WTC11 (cell line): ENCODE measurements around the gene OXNAD1.

ENCODE experiments used
- AFF4 ChIP-seq: sonication (generic); formaldehyde crosslinking; IDR thresholded peaks from 2 replicates; pipeline ENCODE4 v1.8.1; 2023; ENCODE audit warnings: mild to moderate bottlenecking, missing genetic modification reagents, borderline replicate concordance
- ELF4 ChIP-seq: sonication (generic); formaldehyde crosslinking; IDR thresholded peaks from 2 replicates; pipeline ENCODE4 v1.8.1; 2022; ENCODE audit warnings: low read depth, mild to moderate bottlenecking, moderate library complexity, missing genetic modification reagents
- ESRRA ChIP-seq: sonication (generic); formaldehyde crosslinking; IDR thresholded peaks from 2 replicates; pipeline ENCODE4 v1.8.1; 2022; ENCODE audit warnings: mild to moderate bottlenecking, missing genetic modification reagents, borderline replicate concordance
- FOXJ3 ChIP-seq: sonication (generic); formaldehyde crosslinking; IDR thresholded peaks from 2 replicates; pipeline ENCODE4 v1.9.0; 2021; ENCODE audit warnings: missing genetic modification reagents, mild to moderate bottlenecking, borderline replicate concordance
- FOXK1 ChIP-seq: sonication (generic); formaldehyde crosslinking; IDR thresholded peaks from 2 replicates; pipeline ENCODE4 v1.8.0; 2022; ENCODE audit warnings: mild to moderate bottlenecking, moderate library complexity, missing genetic modification reagents
- NR2C2 ChIP-seq: sonication (generic); formaldehyde crosslinking; IDR thresholded peaks from 2 replicates; pipeline ENCODE4 v1.8.0; 2022; ENCODE audit warnings: mild to moderate bottlenecking, missing genetic modification reagents
- ZNF219 ChIP-seq: sonication (generic); formaldehyde crosslinking; IDR thresholded peaks from 2 replicates; pipeline ENCODE4 v1.8.0; 2023; ENCODE audit warnings: missing genetic modification reagents, mild to moderate bottlenecking, borderline replicate concordance
- TF ChIP-seq, protein P1 (sequence below): sonication (generic); formaldehyde crosslinking; IDR thresholded peaks from 2 replicates; pipeline ENCODE4 v1.8.1; 2023; ENCODE audit warnings: mild to moderate bottlenecking, missing genetic modification reagents, moderate library complexity
- TF ChIP-seq, protein P2 (sequence below): fragments of 200-600 bp; IDR thresholded peaks from 2 replicates; pipeline ENCODE4 v1.8.0; 2022; ENCODE audit warnings: antibody characterized with exemption

DNA sequence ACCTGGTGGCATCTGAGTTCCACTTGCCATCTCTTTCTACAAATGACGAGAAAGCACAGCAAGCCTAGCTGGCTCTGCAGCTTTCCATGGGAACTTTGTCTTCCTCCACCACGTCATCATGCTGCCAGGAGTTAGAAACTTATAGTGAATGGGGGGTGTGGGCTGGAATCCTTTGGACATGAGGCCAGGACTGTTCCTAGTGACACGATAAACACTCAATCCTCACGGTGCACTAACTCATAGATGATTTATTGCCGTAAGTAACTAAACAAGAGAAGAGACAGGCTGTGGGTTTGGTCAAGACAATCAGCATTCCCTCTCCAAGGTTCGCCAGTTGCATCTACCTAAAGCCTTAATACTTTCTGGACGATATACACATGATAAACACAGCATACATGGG is 50.6 kb downstream of the OXNAD1 start:
- TF ChIP-seq NR2C2 (CRISPR knock-in tag) (no peak), ZNF219 (CRISPR knock-in tag) (no peak), ESRRA (CRISPR knock-in tag) (no peak), FOXJ3 (CRISPR knock-in tag) (no peak), AFF4 (CRISPR knock-in tag) (no peak), ELF4 (CRISPR knock-in tag) (no peak), FOXK1 (CRISPR knock-in tag) (no peak)
- TF ChIP-seq, protein P1, sequence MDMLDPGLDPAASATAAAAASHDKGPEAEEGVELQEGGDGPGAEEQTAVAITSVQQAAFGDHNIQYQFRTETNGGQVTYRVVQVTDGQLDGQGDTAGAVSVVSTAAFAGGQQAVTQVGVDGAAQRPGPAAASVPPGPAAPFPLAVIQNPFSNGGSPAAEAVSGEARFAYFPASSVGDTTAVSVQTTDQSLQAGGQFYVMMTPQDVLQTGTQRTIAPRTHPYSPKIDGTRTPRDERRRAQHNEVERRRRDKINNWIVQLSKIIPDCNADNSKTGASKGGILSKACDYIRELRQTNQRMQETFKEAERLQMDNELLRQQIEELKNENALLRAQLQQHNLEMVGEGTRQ (CRISPR knock-in tag), result no peak
- TF ChIP-seq, protein P2, sequence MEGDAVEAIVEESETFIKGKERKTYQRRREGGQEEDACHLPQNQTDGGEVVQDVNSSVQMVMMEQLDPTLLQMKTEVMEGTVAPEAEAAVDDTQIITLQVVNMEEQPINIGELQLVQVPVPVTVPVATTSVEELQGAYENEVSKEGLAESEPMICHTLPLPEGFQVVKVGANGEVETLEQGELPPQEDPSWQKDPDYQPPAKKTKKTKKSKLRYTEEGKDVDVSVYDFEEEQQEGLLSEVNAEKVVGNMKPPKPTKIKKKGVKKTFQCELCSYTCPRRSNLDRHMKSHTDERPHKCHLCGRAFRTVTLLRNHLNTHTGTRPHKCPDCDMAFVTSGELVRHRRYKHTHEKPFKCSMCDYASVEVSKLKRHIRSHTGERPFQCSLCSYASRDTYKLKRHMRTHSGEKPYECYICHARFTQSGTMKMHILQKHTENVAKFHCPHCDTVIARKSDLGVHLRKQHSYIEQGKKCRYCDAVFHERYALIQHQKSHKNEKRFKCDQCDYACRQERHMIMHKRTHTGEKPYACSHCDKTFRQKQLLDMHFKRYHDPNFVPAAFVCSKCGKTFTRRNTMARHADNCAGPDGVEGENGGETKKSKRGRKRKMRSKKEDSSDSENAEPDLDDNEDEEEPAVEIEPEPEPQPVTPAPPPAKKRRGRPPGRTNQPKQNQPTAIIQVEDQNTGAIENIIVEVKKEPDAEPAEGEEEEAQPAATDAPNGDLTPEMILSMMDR, result no peak
